NCI-H146 treated with DMSO at 0.1 percent for 48 hours (cell line): Measurements from ENCODE around the gene EPYC.
"Not testable (repeated sequence)": the region's sequence is repeated elsewhere in the genome, so short reads cannot be mapped to it uniquely, and the experiment has no call there.

ENCODE experiments used
- DNase-seq: peaks from one replicate; lab custom pipeline; 2025; ENCODE audit not compliant: unreplicated experiment; lab: John Stamatoyannopoulos, UW

Gene EPYC

GRCh38 chr12:90991952-90992465 lies 12.8 kb downstream of the EPYC start:
- DNase-seq = no peak

GRCh38 chr12:90990611-90991010 lies 14.2 kb downstream of the EPYC start:
- no peak for DNase-seq

GRCh38 chr12:90989686-90990111 lies 15.1 kb downstream of the EPYC start:
- no peak for DNase-seq

- DNase-seq = no peak
Measured at GRCh38 chr12:90987520-90987919, 17.3 kb downstream of the EPYC start.

GRCh38 chr12:90987101-90987500 lies 17.7 kb downstream of the EPYC start:
- no peak for DNase-seq

- not testable (repeated sequence) for DNase-seq
Measured at GRCh38 chr12:90985331-90985730, 19.4 kb downstream of the EPYC start.

GRCh38 chr12:90984114-90984513 lies 20.7 kb downstream of the EPYC start:
- DNase-seq = no peak

GRCh38 chr12:90982170-90982569 lies 22.6 kb downstream of the EPYC start:
- no peak for DNase-seq

- DNase-seq = no peak
Measured at GRCh38 chr12:90979951-90980350, 24.8 kb downstream of the EPYC start.

- no peak for DNase-seq
Measured at GRCh38 chr12:90979019-90979418, 25.8 kb downstream of the EPYC start.

- DNase-seq = no peak
Measured at GRCh38 chr12:90978117-90978770, 26.5 kb downstream of the EPYC start.

GRCh38 chr12:90977224-90977623 lies 27.5 kb downstream of the EPYC start:
- DNase-seq = no peak

GRCh38 chr12:90974286-90974685 lies 30.5 kb downstream of the EPYC start:
- DNase-seq = no peak

- DNase-seq = no peak
Measured at GRCh38 chr12:90972226-90972625, 32.5 kb downstream of the EPYC start.

GRCh38 chr12:90970911-90971310 lies 33.9 kb downstream of the EPYC start:
- DNase-seq = no peak

- DNase-seq = no peak
Measured at GRCh38 chr12:90970471-90970870, 34.3 kb downstream of the EPYC start.

- DNase-seq = no peak
Measured at GRCh38 chr12:90969851-90970250, 34.9 kb downstream of the EPYC start.

GRCh38 chr12:90969346-90969745 lies 35.4 kb downstream of the EPYC start:
- DNase-seq = no peak

GRCh38 chr12:90965204-90965603 lies 39.6 kb downstream of the EPYC start:
- no peak for DNase-seq

- no peak for DNase-seq
Measured at GRCh38 chr12:90964616-90965015, 40.2 kb downstream of the EPYC start.

GRCh38 chr12:90963946-90964345 lies 40.8 kb downstream of the EPYC start:
- DNase-seq = no peak

GRCh38 chr12:90961154-90961553 lies 43.6 kb downstream of the EPYC start:
- DNase-seq = no peak

- no peak for DNase-seq
Measured at GRCh38 chr12:90959538-90960139, 45.1 kb downstream of the EPYC start.
